K562 (cell line): Measurements from ENCODE around the gene IFI30. TPM values are rescaled to one million over a fixed set of nuclear protein-coding genes. Genes with fewer than 3 reads are reported as not detected.

Source experiments
- ARHGAP35 ChIP-seq: fragments of 450-650 bp; IDR thresholded peaks from 2 replicates; pipeline ENCODE4 v1.6.1; 2018; ENCODE audit not compliant: partially characterized antibody
- CEBPG ChIP-seq, 3 experiments: fragments of 200-800 bp in 1 of 3; sonication (Bioruptor generic) in 1 of 3; sonication (generic) in 1 of 3; formaldehyde crosslinking in 1 of 3; IDR thresholded peaks in 2 of 3; conservative IDR thresholded peaks in 1 of 3; 2 replicates each; pipeline versions ENCODE4 v1.6.1 to v1.8.0; 2016 to 2022; ENCODE audit warnings: missing compliant biosample characterization in 2 of 3, missing genetic modification characterization in 2 of 3, mild to moderate bottlenecking in 1 of 3, missing genetic modification reagents in 1 of 3
- GMEB1 ChIP-seq: fragments of 250-450 bp; sonication (Bioruptor Pico); IDR thresholded peaks from 2 replicates; pipeline ENCODE4 v1.4.0; 2020; ENCODE audit warnings: mild to moderate bottlenecking
- KLF6 ChIP-seq: fragments of 250-450 bp; sonication (Bioruptor Pico); IDR thresholded peaks from 2 replicates; pipeline ENCODE4 v1.4.0; 2020; ENCODE audit warnings: mild to moderate bottlenecking, moderate library complexity, borderline replicate concordance
- MAFF ChIP-seq: IDR thresholded peaks from 2 replicates; pipeline ENCODE4 v1.6.1; 2012; ENCODE audit warnings: low read length, improper control_type of control experiment
- PHF21A ChIP-seq: fragments of 450-650 bp; IDR thresholded peaks from 2 replicates; pipeline ENCODE4 v1.6.1; 2017; ENCODE audit warnings: low read depth, borderline replicate concordance
- PHF8 ChIP-seq: fragments of 200-600 bp; sonication (generic); IDR thresholded peaks from 2 replicates; pipeline ENCODE4 v1.6.1; 2012; ENCODE audit warnings: mixed run types, mild to moderate bottlenecking, inconsistent platforms, low read length, moderate library complexity, borderline replicate concordance
- PKNOX1 ChIP-seq: fragments of 450-650 bp; IDR thresholded peaks from 2 replicates; pipeline ENCODE4 v1.6.1; 2016
- POLR2G ChIP-seq: fragments of 200-400 bp; formaldehyde crosslinking; IDR thresholded peaks from 2 replicates; pipeline ENCODE4 v1.6.1; 2017; ENCODE audit warnings: low read depth, mild to moderate bottlenecking, antibody characterized with exemption, low read length, moderate library complexity
- PPARD ChIP-seq: fragments of 250-450 bp; sonication (Bioruptor Pico); IDR thresholded peaks from 2 replicates; pipeline ENCODE4 v1.8.0; 2022; ENCODE audit warnings: inconsistent platforms, mild to moderate bottlenecking, moderate library complexity
- PYGO2 ChIP-seq: fragments of 450-650 bp; IDR thresholded peaks from 2 replicates; pipeline ENCODE4 v1.6.1; 2016; ENCODE audit warnings: mild to moderate bottlenecking, missing genetic modification characterization, moderate library complexity, missing compliant biosample characterization
- RBM25 ChIP-seq: fragments of 200-400 bp; formaldehyde crosslinking; IDR thresholded peaks from 2 replicates; pipeline ENCODE4 v1.6.1; 2018; ENCODE audit warnings: low read length, low read depth, moderate library complexity; ENCODE audit not compliant: severe bottlenecking
- SIN3A ChIP-seq, 2 experiments: fragments of 150-350 bp in 1 of 2; IDR thresholded peaks; 2 replicates each; pipeline ENCODE4 v1.6.1; 2011 to 2016; ENCODE audit warnings: borderline replicate concordance in 2 of 2, low read depth in 2 of 2, low read length in 2 of 2, mild to moderate bottlenecking in 2 of 2, moderate library complexity in 2 of 2; ENCODE audit not compliant: control insufficient read depth in 1 of 2
- SPI1 ChIP-seq: IDR thresholded peaks from 2 replicates; pipeline ENCODE4 v1.6.1; 2011; ENCODE audit warnings: low read depth, low read length, control low read depth, borderline replicate concordance
- U2AF1 ChIP-seq: fragments of 200-400 bp; formaldehyde crosslinking; optimal IDR thresholded peaks from 2 replicates; pipeline ENCODE3; 2017; ENCODE audit warnings: mild to moderate bottlenecking, low read depth, low read length, moderate library complexity
- XRCC5 ChIP-seq: fragments of 200-400 bp; formaldehyde crosslinking; IDR thresholded peaks from 2 replicates; pipeline ENCODE4 v1.6.1; 2017; ENCODE audit warnings: low read depth, mild to moderate bottlenecking, low read length
- ZFP30 ChIP-seq: fragments of 250-450 bp; sonication (Bioruptor Pico); IDR thresholded peaks from 2 replicates; pipeline ENCODE4 v1.8.0; 2022; ENCODE audit warnings: moderate library complexity, mild to moderate bottlenecking, inconsistent platforms, borderline replicate concordance
- ZNF584 ChIP-seq: fragments of 200-800 bp; sonication (Bioruptor generic); IDR thresholded peaks from 2 replicates; pipeline ENCODE4 v1.6.1; 2016; ENCODE audit warnings: low read depth, mild to moderate bottlenecking, missing genetic modification characterization, missing compliant biosample characterization
- polyA plus RNA-seq, 8 experiments: library from polyadenylated mRNA; depleted of rRNA in 4 of 8; stranded (reverse) in 5 of 8; unstranded in 3 of 8; fragments of >200 nt; fragmentation: Nextera tagmentation in 2 of 8; fragmentation: Illumina TruSeq in 1 of 8; extraction: Ambion mirVana in 2 of 8; extraction: Trizol in 1 of 8; gene quantifications; 2 replicates each; pipeline versions ENCODE4 v1.2.1 to v1.2.3, GENCODE V29; 2011 to 2014; ENCODE audit warnings: inconsistent platforms in 1 of 8, missing spikeins in 1 of 8
- total RNA-seq, 7 experiments: library from RNA; depleted of rRNA in 6 of 7; stranded (reverse); fragments of >200 nt in 6 of 7; fragmentation: Illumina TruSeq in 2 of 7; extraction: Trizol in 2 of 7; gene quantifications; 2 replicates each; pipeline versions ENCODE4 v1.2.1 to v1.2.3, GENCODE V29; 2011 to 2021; ENCODE audit warnings: low replicate concordance in 1 of 7
- TF ChIP-seq, protein P1 (sequence below): fragments of 250-450 bp; sonication (Bioruptor Pico); IDR thresholded peaks from 2 replicates; pipeline ENCODE4 v1.8.0; 2021; ENCODE audit warnings: moderate library complexity, mild to moderate bottlenecking, inconsistent platforms
- TF ChIP-seq, protein P2 (sequence below), 2 experiments: fragments of 450-650 bp; IDR thresholded peaks; 2 replicates each; pipeline ENCODE4 v1.6.1; 2016

IFI30 gene
- total and polyA plus RNA-seq, 9 of the 15 experiments (the other 6 are each of a cell fraction or from before 2014, with no cell fraction given): 63.7 to 430 (median 109) TPM

DNA sequence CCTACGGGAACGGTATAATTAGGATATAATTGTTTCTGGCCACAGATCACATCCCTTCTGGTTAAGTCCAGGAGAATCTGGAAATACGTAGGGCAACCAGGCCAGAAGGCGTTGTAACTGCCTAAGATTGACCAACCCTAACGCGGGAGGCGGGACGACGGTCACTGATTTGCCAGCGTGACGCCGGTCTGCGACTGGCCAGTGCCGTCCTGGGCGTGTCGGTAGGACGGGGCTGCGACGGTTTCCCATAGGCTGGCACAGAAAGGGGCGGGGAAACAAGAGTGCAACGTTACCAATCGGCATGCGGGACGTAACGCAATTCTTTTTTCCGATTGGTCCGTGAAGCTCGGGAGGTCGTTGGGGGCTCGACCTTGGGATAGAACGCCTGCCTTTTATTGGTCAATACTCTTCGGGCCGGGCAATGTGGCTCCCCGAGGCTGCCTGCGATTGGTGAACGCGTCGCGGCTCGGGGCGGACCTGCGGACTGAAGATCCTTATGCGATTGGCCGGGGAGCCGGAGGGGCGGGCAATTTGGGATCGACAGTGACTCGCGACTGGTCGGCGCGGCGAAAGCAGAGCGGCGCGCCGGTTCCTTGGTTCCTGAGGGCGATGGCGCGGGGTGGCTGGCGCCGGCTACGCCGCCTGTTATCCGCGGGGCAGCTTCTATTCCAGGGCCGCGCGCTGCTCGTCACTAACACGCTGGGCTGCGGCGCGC is 19.2 kb downstream of the IFI30 start, which contains the start of gene MPV17L2 (continued):
- TF ChIP-seq, protein P1, sequence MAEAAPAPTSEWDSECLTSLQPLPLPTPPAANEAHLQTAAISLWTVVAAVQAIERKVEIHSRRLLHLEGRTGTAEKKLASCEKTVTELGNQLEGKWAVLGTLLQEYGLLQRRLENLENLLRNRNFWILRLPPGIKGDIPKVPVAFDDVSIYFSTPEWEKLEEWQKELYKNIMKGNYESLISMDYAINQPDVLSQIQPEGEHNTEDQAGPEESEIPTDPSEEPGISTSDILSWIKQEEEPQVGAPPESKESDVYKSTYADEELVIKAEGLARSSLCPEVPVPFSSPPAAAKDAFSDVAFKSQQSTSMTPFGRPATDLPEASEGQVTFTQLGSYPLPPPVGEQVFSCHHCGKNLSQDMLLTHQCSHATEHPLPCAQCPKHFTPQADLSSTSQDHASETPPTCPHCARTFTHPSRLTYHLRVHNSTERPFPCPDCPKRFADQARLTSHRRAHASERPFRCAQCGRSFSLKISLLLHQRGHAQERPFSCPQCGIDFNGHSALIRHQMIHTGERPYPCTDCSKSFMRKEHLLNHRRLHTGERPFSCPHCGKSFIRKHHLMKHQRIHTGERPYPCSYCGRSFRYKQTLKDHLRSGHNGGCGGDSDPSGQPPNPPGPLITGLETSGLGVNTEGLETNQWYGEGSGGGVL (CRISPR knock-in tag): no peak
- TF ChIP-seq PKNOX1 (peak; percentile 80), XRCC5 (no peak), MAFF (no peak), KLF6 (0 out of 2 replicates have a peak, but pooled peaks have one; percentile 43), GMEB1 (CRISPR knock-in tag) (0 out of 2 replicates have a peak, but pooled peaks have one; percentile 22), RBM25 (peak; percentile 99), PHF8 (peak; percentile 62; the same call in 1 of the 2 replicates), ZNF584 (peak; percentile 96), SPI1 (no peak), SIN3A (IDR thresholded peaks at IDR 0.05; ENCODE audit: borderline replicate concordance in 2 of 2, control insufficient read depth in 1 of 2, low read depth in 2 of 2, low read length in 2 of 2) (peak; percentile 32 to 54; a peak in 3 of 4 replicates), POLR2G (peak; percentile 95), CEBPG (CRISPR knock-in tag; IDR thresholded peaks at IDR 0.05) (peak; percentile 40), CEBPG (tag; conservative IDR thresholded peaks at IDR 0.05 in 1 of 2, IDR thresholded peaks at IDR 0.05 in 1 of 2) (peak; percentile 74 to 92), U2AF1 (no peak), PHF21A (peak; percentile 78; the same call in 1 of the 2 replicates), ZFP30 (CRISPR knock-in tag) (no peak), ARHGAP35 (no peak), PPARD (no peak), PYGO2 (tag) (peak; percentile 79)
- TF ChIP-seq, protein P2, sequence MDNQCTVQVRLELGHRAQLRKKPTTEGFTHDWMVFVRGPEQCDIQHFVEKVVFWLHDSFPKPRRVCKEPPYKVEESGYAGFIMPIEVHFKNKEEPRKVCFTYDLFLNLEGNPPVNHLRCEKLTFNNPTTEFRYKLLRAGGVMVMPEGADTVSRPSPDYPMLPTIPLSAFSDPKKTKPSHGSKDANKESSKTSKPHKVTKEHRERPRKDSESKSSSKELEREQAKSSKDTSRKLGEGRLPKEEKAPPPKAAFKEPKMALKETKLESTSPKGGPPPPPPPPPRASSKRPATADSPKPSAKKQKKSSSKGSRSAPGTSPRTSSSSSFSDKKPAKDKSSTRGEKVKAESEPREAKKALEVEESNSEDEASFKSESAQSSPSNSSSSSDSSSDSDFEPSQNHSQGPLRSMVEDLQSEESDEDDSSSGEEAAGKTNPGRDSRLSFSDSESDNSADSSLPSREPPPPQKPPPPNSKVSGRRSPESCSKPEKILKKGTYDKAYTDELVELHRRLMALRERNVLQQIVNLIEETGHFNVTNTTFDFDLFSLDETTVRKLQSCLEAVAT (IDR thresholded peaks at IDR 0.05): peak in 1 of 2 experiments; percentile 93; a peak in 1 of 4 replicates
